HG03354 (cell line): Measurements from ENCODE around the gene MS4A18.

Experiments used
- ATAC-seq: cut with Tn5 transposase; IDR thresholded peaks from one replicate; pipeline ENCODE4 v1.9.1; 2021; ENCODE audit warnings: mild to moderate bottlenecking; ENCODE audit not compliant: unreplicated experiment, poor library complexity, severe bottlenecking

The MS4A18 gene

GRCh38 chr11:60782393-60783140, 58.0 kb downstream of the MS4A18 start:
- no peak for ATAC-seq

- ATAC-seq, result no peak
Observed at GRCh38 chr11:60783141-60783484, 58.6 kb downstream of the MS4A18 start.

GRCh38 chr11:60783911-60784310, 59.4 kb downstream of the MS4A18 start:
- ATAC-seq, result no peak

GRCh38 chr11:60785136-60785535, 60.6 kb downstream of the MS4A18 start, which contains the start of gene MS4A10:
Gene MS4A10, plus strand, starts transcription at chr11:60785333. Its CDS starts 5,003 bp downstream, at chr11:60790336.
- ATAC-seq, result no peak

- ATAC-seq, result no peak
Observed at GRCh38 chr11:60785806-60786361, 61.4 kb downstream of the MS4A18 start.

- no peak for ATAC-seq
Observed at GRCh38 chr11:60786811-60787567, 62.5 kb downstream of the MS4A18 start.

GRCh38 chr11:60788401-60789125, 64.0 kb downstream of the MS4A18 start:
- no peak for ATAC-seq

- no peak for ATAC-seq
Observed at GRCh38 chr11:60790726-60791125, 66.2 kb downstream of the MS4A18 start.

GRCh38 chr11:60791153-60791933, 66.8 kb downstream of the MS4A18 start:
- no peak for ATAC-seq

- ATAC-seq, result no peak
Observed at GRCh38 chr11:60792521-60792920, 68.0 kb downstream of the MS4A18 start.
